Stimulated activated CD4-positive, alpha-beta T cell treated with anti-CD3 and anti-CD28 coated beads, Interleukin-15, amount 100 ng/mL, for 24 hours (primary cell): Measurements from ENCODE around the gene NKAPD1.
"Not testable (repeated sequence)": the region's sequence is repeated elsewhere in the genome, so short reads cannot be mapped to it uniquely, and the experiment has no call there.

ENCODE experiments used
- DNase-seq: peaks from one replicate; pipeline ENCODE4 v3.0.0-alpha.2; 2020

Gene NKAPD1

GRCh38 chr11:112073941-112074811, at the start of gene NKAPD1, which contains the start of gene PIH1D2:
NKAPD1 (plus strand) TSS chr11:112074299; CDS start chr11:112075575, 1,276 bp downstream.
PIH1D2 (minus strand) TSS chr11:112074017; CDS start chr11:112073174, 843 bp downstream.
- peak; percentile 83 for DNase-seq

- peak; percentile 93 for DNase-seq
Observed at GRCh38 chr11:112024773-112025678, 49.1 kb upstream of the NKAPD1 start, which contains the start of gene DLAT. DLAT (plus strand) TSS chr11:112025408; CDS start chr11:112025473, 65 bp downstream.

GRCh38 chr11:112025707-112026106, 48.4 kb upstream of the NKAPD1 start:
- no peak for DNase-seq

- not testable (repeated sequence) for DNase-seq
Observed at GRCh38 chr11:112026784-112027410, 47.2 kb upstream of the NKAPD1 start.

- no peak for DNase-seq
Observed at GRCh38 chr11:112029460-112029859, 44.6 kb upstream of the NKAPD1 start.

- DNase-seq = no peak
Observed at GRCh38 chr11:112033902-112034301, 40.2 kb upstream of the NKAPD1 start.

- DNase-seq = no peak
Observed at GRCh38 chr11:112037527-112037926, 36.6 kb upstream of the NKAPD1 start.

- no peak for DNase-seq
Observed at GRCh38 chr11:112042161-112042960, 31.7 kb upstream of the NKAPD1 start.

- DNase-seq = no peak
Observed at GRCh38 chr11:112042961-112043304, 31.2 kb upstream of the NKAPD1 start.

- DNase-seq = no peak
Observed at GRCh38 chr11:112044961-112045360, 29.1 kb upstream of the NKAPD1 start.

GRCh38 chr11:112046647-112047046, 27.5 kb upstream of the NKAPD1 start:
- not testable (repeated sequence) for DNase-seq

- DNase-seq = not testable (repeated sequence)
Observed at GRCh38 chr11:112048256-112048655, 25.8 kb upstream of the NKAPD1 start.

GRCh38 chr11:112049777-112050176, 24.3 kb upstream of the NKAPD1 start:
- DNase-seq = no peak

- no peak for DNase-seq
Observed at GRCh38 chr11:112050721-112051120, 23.4 kb upstream of the NKAPD1 start.

- no peak for DNase-seq
Observed at GRCh38 chr11:112051768-112052167, 22.3 kb upstream of the NKAPD1 start.

- DNase-seq = no peak
Observed at GRCh38 chr11:112057170-112057569, 16.9 kb upstream of the NKAPD1 start.

- no peak for DNase-seq
Observed at GRCh38 chr11:112058103-112058502, 16.0 kb upstream of the NKAPD1 start.

GRCh38 chr11:112062923-112063322, 11.2 kb upstream of the NKAPD1 start:
- DNase-seq = no peak

- peak; percentile 44 for DNase-seq
Observed at GRCh38 chr11:112082729-112083128, 8.6 kb downstream of the NKAPD1 start.

GRCh38 chr11:112085822-112086421, 11.8 kb downstream of the NKAPD1 start:
- peak; percentile 59 for DNase-seq

GRCh38 chr11:112086422-112087191, 12.5 kb downstream of the NKAPD1 start, which contains the start of the genes SDHD and TIMM8B:
SDHD (plus strand) TSS chr11:112086873; CDS start chr11:112086908, 35 bp downstream.
TIMM8B (minus strand) TSS chr11:112086756; CDS start chr11:112086723, 33 bp downstream.
- DNase-seq = peak; percentile 95
